ENCODE data around the gene CD109.

GRCh38 chr6:73653571-73654424 lies 42.2 kb upstream of the CD109 start, which contains the start of gene SLC17A5:
- TF ChIP-seq POLR2A (IDR thresholded peaks at IDR 0.05; ENCODE audit: low read length) (peak; percentile 74), GATA1 (IDR thresholded peaks at IDR 0.05; ENCODE audit: low read depth, low read length) (no peak)

Data from erythroblast (primary cell).